HEK293T (cell line): ENCODE data around the gene PPP1R3E.
A peak's percentile ranks its signal among the peaks of the same experiment; 100 is the strongest.

Experiments
- CTCF ChIA-PET: fragments of 350-600 bp; formaldehyde crosslinking; extraction: SDS; loops from one replicate; lab custom pipeline; 2021; ENCODE audit warnings: antibody characterized with exemption, inconsistent platforms; lab: Yijun Ruan, JAX
- POLR2A ChIA-PET: fragments of 350-600 bp; formaldehyde crosslinking; extraction: SDS; loops from one replicate; lab custom pipeline; 2020; ENCODE audit warnings: antibody characterized with exemption, inconsistent platforms; lab: Yijun Ruan, JAX
- DNase-seq: peaks from one replicate; pipeline ENCODE4 v3.0.0; 2012; ENCODE audit warnings: mixed read lengths; ENCODE audit errors: extremely low spot score
- ARNT ChIP-seq: fragments of 450-650 bp; IDR thresholded peaks from 2 replicates; pipeline ENCODE4 v1.6.1; 2017; ENCODE audit warnings: mild to moderate bottlenecking
- BHLHE40 ChIP-seq: fragments of 450-650 bp; IDR thresholded peaks from 2 replicates; pipeline ENCODE4 v1.6.1; 2016; ENCODE audit warnings: mild to moderate bottlenecking, moderate library complexity, borderline replicate concordance
- CTBP1 ChIP-seq: fragments of 450-650 bp; IDR thresholded peaks from 2 replicates; pipeline ENCODE4 v1.6.1; 2016; ENCODE audit warnings: borderline replicate concordance
- ELF4 ChIP-seq: fragments of 450-650 bp; IDR thresholded peaks from 2 replicates; pipeline ENCODE4 v1.6.1; 2017; ENCODE audit warnings: antibody characterized with exemption
- FOXA1 ChIP-seq: fragments of 450-650 bp; IDR thresholded peaks from 2 replicates; pipeline ENCODE4 v1.6.1; 2016; ENCODE audit warnings: mild to moderate bottlenecking
- FOXK2 ChIP-seq: fragments of 450-650 bp; IDR thresholded peaks from 2 replicates; pipeline ENCODE4 v1.6.1; 2016; ENCODE audit warnings: mild to moderate bottlenecking
- FOXM1 ChIP-seq: fragments of 450-650 bp; IDR thresholded peaks from 2 replicates; pipeline ENCODE4 v1.6.1; 2017; ENCODE audit warnings: mild to moderate bottlenecking, borderline replicate concordance
- HDGF ChIP-seq: fragments of 450-650 bp; IDR thresholded peaks from 2 replicates; pipeline ENCODE4 v1.6.1; 2017; ENCODE audit warnings: antibody characterized with exemption, borderline replicate concordance
- L3MBTL2 ChIP-seq: fragments of 450-650 bp; conservative IDR thresholded peaks from 2 replicates; pipeline ENCODE4 v1.6.1; 2016; ENCODE audit warnings: mild to moderate bottlenecking
- LEF1 ChIP-seq: fragments of 450-650 bp; IDR thresholded peaks from 2 replicates; pipeline ENCODE4 v1.6.1; 2017; ENCODE audit warnings: mild to moderate bottlenecking, borderline replicate concordance
- NFRKB ChIP-seq: fragments of 450-650 bp; IDR thresholded peaks from 2 replicates; pipeline ENCODE4 v1.6.1; 2016; ENCODE audit warnings: mild to moderate bottlenecking, moderate library complexity
- PKNOX1 ChIP-seq: fragments of 450-650 bp; IDR thresholded peaks from 2 replicates; pipeline ENCODE4 v1.6.1; 2016
- SP1 ChIP-seq: fragments of 450-650 bp; IDR thresholded peaks from 2 replicates; pipeline ENCODE4 v1.6.1; 2017
- SUZ12 ChIP-seq: fragments of 450-650 bp; IDR thresholded peaks from 2 replicates; pipeline ENCODE4 v1.6.1; 2016; ENCODE audit warnings: mild to moderate bottlenecking
- TARDBP ChIP-seq: fragments of 450-650 bp; IDR thresholded peaks from 2 replicates; pipeline ENCODE4 v1.6.1; 2016
- ZNF384 ChIP-seq: fragments of 450-650 bp; IDR thresholded peaks from 2 replicates; pipeline ENCODE4 v1.6.1; 2016

Gene PPP1R3E

GRCh38 chr14:23296012-23296777 is 6.5 kb downstream of the PPP1R3E start:
- DNase-seq = no peak
- ChIA-PET CTCF (interaction anchor here (1.3 kb wide), 1 partner anchor 26 kb away, joined by 3 read pairs; no protein-coding TSS in a partner anchor), POLR2A (interaction anchor here (1.1 to 3.2 kb wide), 3 partner anchors 10 to 201 kb away, joined by 3 to 16 read pairs (median 4); partner anchors contain the start of genes ACIN1, C14orf119, HOMEZ and PABPN1)

GRCh38 chr14:23294734-23295561 is 7.7 kb downstream of the PPP1R3E start:
- ChIA-PET CTCF (interaction anchor here (0.7 to 1.3 kb wide), 4 partner anchors 10 to 87 kb away, joined by 3 read pairs; no protein-coding TSS in a partner anchor), POLR2A (interaction anchor here (0.6 to 1.1 kb wide), 3 partner anchors 9 to 26 kb away, joined by 4 read pairs; partner anchors contain the start of genes HOMEZ and PABPN1)
- peak; percentile 40 for DNase-seq
- TF ChIP-seq ZNF384 = peak; percentile 100
- no peak for TF ChIP-seq ELF4
- no peak for TF ChIP-seq TARDBP

More at GRCh38 chr14:23296012-23296777, 6.5 kb downstream of the PPP1R3E start:
- TF ChIP-seq BHLHE40 = no peak
- TF ChIP-seq FOXK2 = no peak
- TF ChIP-seq PKNOX1 = no peak
- no peak for TF ChIP-seq SP1
- TF ChIP-seq CTBP1 = no peak
- TF ChIP-seq NFRKB = no peak
- no peak for TF ChIP-seq FOXA1
- TF ChIP-seq LEF1 = no peak
- TF ChIP-seq FOXM1 = no peak
- TF ChIP-seq L3MBTL2 = no peak
- TF ChIP-seq ELF4 = no peak

GRCh38 chr14:23286902-23287479 is 15.7 kb downstream of the PPP1R3E start:
- POLR2A ChIA-PET = interaction anchor here (0.7 to 3.6 kb wide), 21 partner anchors 7 to 584 kb away, joined by 3 to 46 read pairs (median 4); partner anchors contain the start of genes ACIN1, BCL2L2, C14orf119 and PABPN1
- DNase-seq = no peak
- no peak for TF ChIP-seq L3MBTL2
- no peak for TF ChIP-seq SP1
- TF ChIP-seq PKNOX1 = no peak
- TF ChIP-seq LEF1 = no peak
- TF ChIP-seq CTBP1 = no peak
- no peak for TF ChIP-seq FOXM1
- TF ChIP-seq FOXA1 = no peak
- no peak for TF ChIP-seq SUZ12
- no peak for TF ChIP-seq ZNF384
- TF ChIP-seq HDGF = no peak
- no peak for TF ChIP-seq ELF4
- no peak for TF ChIP-seq NFRKB
- no peak for TF ChIP-seq TARDBP
- TF ChIP-seq FOXK2 = no peak
- TF ChIP-seq BHLHE40 = no peak
- CTCF ChIA-PET = interaction anchor here (0.7 to 1.2 kb wide), 3 partner anchors 11 to 273 kb away, joined by 3 to 4 read pairs (median 3); no protein-coding TSS in a partner anchor

- CTCF ChIA-PET = interaction anchor here (1.1 to 1.2 kb wide), 2 partner anchors 12 to 15 kb away, joined by 3 to 4 read pairs; no protein-coding TSS in a partner anchor
- POLR2A ChIA-PET = interaction anchor here (0.7 to 3.6 kb wide), 24 partner anchors 8 to 583 kb away, joined by 3 to 46 read pairs (median 4); partner anchors contain the start of genes ACIN1, BCL2L2, C14orf119 and PABPN1
Observed at GRCh38 chr14:23286020-23286901, 16.4 kb downstream of the PPP1R3E start, which contains the start of gene HOMEZ. Gene HOMEZ, minus strand, starts transcription at chr14:23286132. Its CDS starts 180 bp downstream, at chr14:23285952.

GRCh38 chr14:23285530-23286019 is 17.1 kb downstream of the PPP1R3E start:
- TF ChIP-seq CTBP1 = no peak
- no peak for TF ChIP-seq ARNT
- ChIA-PET POLR2A (interaction anchor here (0.9 to 3.6 kb wide), 15 partner anchors 9 to 190 kb away, joined by 3 to 46 read pairs (median 6); partner anchors contain the start of genes ACIN1, BCL2L2, C14orf119 and PABPN1), CTCF (no interaction called here)
- DNase-seq = no peak

More at GRCh38 chr14:23286020-23286901, 16.4 kb downstream of the PPP1R3E start, which contains the start of gene HOMEZ:
- DNase-seq = peak; percentile 92
- TF ChIP-seq BHLHE40 (no peak), LEF1 (0 out of 2 replicates have a peak, but pooled peaks have one; percentile 27), FOXK2 (no peak), SP1 (no peak), L3MBTL2 (peak; percentile 62), HDGF (no peak)
